Breast epithelium (tissue), 3 donors: ENCODE measurements around the gene SFMBT1.

Source experiments
- POLR2A ChIP-seq: fragments of 450-650 bp; IDR thresholded peaks from one replicate; pipeline ENCODE4 v1.6.1; 2016; ENCODE audit warnings: antibody characterized with exemption, mild to moderate bottlenecking, moderate library complexity
- TF ChIP-seq, protein P1 (sequence below), 3 donors: fragments of 450-650 bp; IDR thresholded peaks; one replicate each; pipeline ENCODE4 v1.5.1; 2016 to 2017; ENCODE audit warnings: antibody characterized with exemption in 3 of 3, mild to moderate bottlenecking in 3 of 3, moderate library complexity in 3 of 3

DNA sequence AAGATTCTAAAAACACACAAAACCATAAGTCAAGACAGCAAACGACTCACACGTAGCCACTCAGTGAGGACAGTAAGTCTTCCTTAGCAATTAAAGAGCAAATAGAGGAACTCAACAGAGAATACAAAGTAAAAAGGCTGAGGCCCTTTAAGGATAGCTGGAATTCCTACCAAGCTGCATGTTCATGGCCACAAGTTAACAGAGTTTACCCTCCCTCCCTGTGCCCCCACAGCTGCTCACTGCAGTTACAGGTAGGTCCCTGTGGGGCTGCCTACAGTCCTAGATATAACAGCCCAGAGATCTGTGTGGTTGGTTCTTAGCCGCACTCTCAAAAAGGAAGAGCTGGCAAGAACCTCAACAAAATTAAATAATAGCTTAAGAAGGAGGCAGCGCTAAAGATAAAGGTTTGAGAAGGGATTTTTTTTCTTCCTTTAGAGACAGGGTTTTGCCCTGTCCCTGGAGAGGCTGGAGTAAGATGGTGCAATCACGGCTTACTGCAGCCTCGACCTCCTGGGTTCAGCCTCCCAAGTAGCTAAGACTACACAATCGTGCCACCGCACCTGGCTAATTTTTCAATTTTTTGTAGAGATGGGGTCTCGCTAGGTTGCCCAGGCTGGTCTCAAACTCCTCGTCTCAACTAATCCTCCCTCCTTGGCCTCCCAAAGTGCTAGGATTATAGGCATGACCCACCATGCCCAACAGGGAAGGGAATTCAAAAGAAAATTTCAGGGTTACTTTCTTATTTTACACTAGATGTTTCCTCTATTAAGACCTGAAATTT is 19.3 kb downstream of the SFMBT1 start:
- no peak for TF ChIP-seq POLR2A
- TF ChIP-seq, protein P1, sequence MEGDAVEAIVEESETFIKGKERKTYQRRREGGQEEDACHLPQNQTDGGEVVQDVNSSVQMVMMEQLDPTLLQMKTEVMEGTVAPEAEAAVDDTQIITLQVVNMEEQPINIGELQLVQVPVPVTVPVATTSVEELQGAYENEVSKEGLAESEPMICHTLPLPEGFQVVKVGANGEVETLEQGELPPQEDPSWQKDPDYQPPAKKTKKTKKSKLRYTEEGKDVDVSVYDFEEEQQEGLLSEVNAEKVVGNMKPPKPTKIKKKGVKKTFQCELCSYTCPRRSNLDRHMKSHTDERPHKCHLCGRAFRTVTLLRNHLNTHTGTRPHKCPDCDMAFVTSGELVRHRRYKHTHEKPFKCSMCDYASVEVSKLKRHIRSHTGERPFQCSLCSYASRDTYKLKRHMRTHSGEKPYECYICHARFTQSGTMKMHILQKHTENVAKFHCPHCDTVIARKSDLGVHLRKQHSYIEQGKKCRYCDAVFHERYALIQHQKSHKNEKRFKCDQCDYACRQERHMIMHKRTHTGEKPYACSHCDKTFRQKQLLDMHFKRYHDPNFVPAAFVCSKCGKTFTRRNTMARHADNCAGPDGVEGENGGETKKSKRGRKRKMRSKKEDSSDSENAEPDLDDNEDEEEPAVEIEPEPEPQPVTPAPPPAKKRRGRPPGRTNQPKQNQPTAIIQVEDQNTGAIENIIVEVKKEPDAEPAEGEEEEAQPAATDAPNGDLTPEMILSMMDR (IDR thresholded peaks at IDR 0.05) = no peak
